DOHH2 (cell line): ENCODE results near the gene BCL3.

Experiments used
- H3F3A ChIP-seq: fragments of 200-600 bp; sonication (generic), shearing (Covaris generic); 2 replicates; pipeline ENCODE4 v1.6.0; 2016; ENCODE audit warnings: antibody characterized with exemption, mild to moderate bottlenecking; ENCODE audit not compliant: control insufficient read depth, insufficient read depth
- H3K27ac ChIP-seq: fragments of 200-600 bp; sonication (generic); 2 replicates; pipeline ENCODE4 v1.5.1; 2014; ENCODE audit warnings: low read depth, mild to moderate bottlenecking, low read length, moderate library complexity
- H3K27me3 ChIP-seq: fragments of 200-600 bp; sonication (generic); 2 replicates; pipeline ENCODE4 v1.6.1; 2014; ENCODE audit warnings: mild to moderate bottlenecking, low read length, mixed read lengths; ENCODE audit not compliant: control insufficient read depth
- H3K36me3 ChIP-seq: fragments of 200-600 bp; sonication (generic); 2 replicates; pipeline ENCODE4 v1.6.1; 2014; ENCODE audit warnings: mild to moderate bottlenecking, low read length, moderate library complexity, mixed read lengths; ENCODE audit not compliant: control insufficient read depth
- H3K4me1 ChIP-seq: fragments of 200-600 bp; sonication (generic); 2 replicates; pipeline ENCODE4 v1.6.1; 2014; ENCODE audit warnings: mild to moderate bottlenecking, low read length, mixed read lengths; ENCODE audit not compliant: control insufficient read depth
- H3K4me2 ChIP-seq: fragments of 200-600 bp; sonication (generic); 2 replicates; pipeline ENCODE4 v1.6.0; 2014; ENCODE audit warnings: mild to moderate bottlenecking, low read length, moderate library complexity
- H3K4me3 ChIP-seq: fragments of 200-600 bp; sonication (generic); 2 replicates; pipeline ENCODE4 v1.5.1; 2014; ENCODE audit warnings: mild to moderate bottlenecking, low read length, mixed read lengths
- H3K79me2 ChIP-seq: fragments of 200-600 bp; sonication (generic); 2 replicates; pipeline ENCODE4 v1.6.1; 2014; ENCODE audit warnings: mild to moderate bottlenecking, low read length, mixed read lengths; ENCODE audit not compliant: control insufficient read depth
- H3K9me2 ChIP-seq: fragments of 200-600 bp; sonication (generic); replicated peaks from 2 replicates; pipeline ENCODE4 v1.6.1; 2014; ENCODE audit warnings: mild to moderate bottlenecking, low read length, mixed read lengths; ENCODE audit not compliant: control insufficient read depth
- H3K9me3 ChIP-seq: fragments of 200-600 bp; sonication (generic); 2 replicates; pipeline ENCODE4 v1.6.1; 2014; ENCODE audit warnings: antibody characterized with exemption, low read length, mixed read lengths; ENCODE audit not compliant: control insufficient read depth, insufficient read depth
- H4K20me1 ChIP-seq: fragments of 200-600 bp; sonication (generic); 2 replicates; pipeline ENCODE4 v1.6.0; 2014; ENCODE audit warnings: low read depth, mild to moderate bottlenecking, antibody characterized with exemption, low read length, moderate library complexity; ENCODE audit not compliant: control insufficient read depth, insufficient read depth
- CTCF ChIP-seq: fragments of 200-600 bp; sonication (generic); IDR thresholded peaks from one replicate; pipeline ENCODE4 v1.5.1; 2014; ENCODE audit warnings: antibody characterized with exemption, mild to moderate bottlenecking, low read depth, low read length; ENCODE audit not compliant: poor library complexity, severe bottlenecking
- EZH2phosphoT487 ChIP-seq: fragments of 200-600 bp; sonication (generic); IDR thresholded peaks from 2 replicates; pipeline ENCODE4 v1.6.1; 2017; ENCODE audit warnings: borderline replicate concordance, mild to moderate bottlenecking, antibody characterized with exemption, low read length, moderate library complexity, mixed read lengths

Gene BCL3

GRCh38 chr19:44710483-44710882 lies 38.0 kb upstream of the BCL3 start:
- Histone ChIP-seq H3K4me3 (no peak overlapping the region), H3K79me2 (no peaks in the 10 kb centered on the region), H3F3A (no peaks in the 10 kb centered on the region), H3K9me2 (no peaks in the 10 kb centered on the region), H3K36me3 (no peaks in the 10 kb centered on the region), H3K4me2 (no peak overlapping the region), H3K27me3 (no peaks in the 10 kb centered on the region), H3K27ac (no peak overlapping the region), H3K4me1 (no peaks in the 10 kb centered on the region), H3K9me3 (no peaks in the 10 kb centered on the region), H4K20me1 (no peaks in the 10 kb centered on the region)
- TF ChIP-seq EZH2phosphoT487, result no peak
- no peak for TF ChIP-seq CTCF

GRCh38 chr19:44712864-44713515 lies 35.5 kb upstream of the BCL3 start:
- Histone ChIP-seq H3K36me3 (no peaks in the 10 kb centered on the region), H3K27me3 (no peaks in the 10 kb centered on the region), H4K20me1 (no peaks in the 10 kb centered on the region), H3K9me2 (no peaks in the 10 kb centered on the region), H3K27ac (no peak overlapping the region), H3K4me1 (no peaks in the 10 kb centered on the region), H3F3A (no peaks in the 10 kb centered on the region), H3K9me3 (no peaks in the 10 kb centered on the region), H3K4me2 (no peak overlapping the region), H3K4me3 (no peak overlapping the region), H3K79me2 (no peaks in the 10 kb centered on the region)
- TF ChIP-seq CTCF, result no peak
- TF ChIP-seq EZH2phosphoT487, result no peak

GRCh38 chr19:44714597-44715169 lies 33.8 kb upstream of the BCL3 start:
- Histone ChIP-seq H3K9me2 (no peaks in the 10 kb centered on the region), H3K27ac (no peak overlapping the region), H3K4me2 (no peak overlapping the region), H3K79me2 (no peaks in the 10 kb centered on the region), H4K20me1 (no peaks in the 10 kb centered on the region), H3K4me1 (no peaks in the 10 kb centered on the region), H3K4me3 (no peak overlapping the region), H3K36me3 (no peaks in the 10 kb centered on the region), H3F3A (no peaks in the 10 kb centered on the region), H3K9me3 (no peaks in the 10 kb centered on the region), H3K27me3 (no peaks in the 10 kb centered on the region)
- no peak for TF ChIP-seq CTCF
